Esophagus muscularis mucosa (tissue), 4 donors: ENCODE measurements around the gene SWAP70.

Experiments
- EP300 ChIP-seq: sonication (generic); formaldehyde crosslinking; IDR thresholded peaks from one replicate; pipeline ENCODE4 v1.6.1; 2017; ENCODE audit warnings: antibody characterized with exemption
- POLR2A ChIP-seq: fragments of 450-650 bp; IDR thresholded peaks from one replicate; pipeline ENCODE4 v1.6.1; 2017; ENCODE audit warnings: antibody characterized with exemption, moderate library complexity, mild to moderate bottlenecking, low read depth
- TF ChIP-seq, protein P1 (sequence below), 3 experiments: fragments of 200-600 bp in 2 of 3; fragments of 450-650 bp in 1 of 3; sonication (generic) in 2 of 3; IDR thresholded peaks; one replicate each; pipeline ENCODE4 v1.5.1; 2017 to 2019; ENCODE audit warnings: antibody characterized with exemption in 3 of 3, mild to moderate bottlenecking in 2 of 3, moderate library complexity in 1 of 3

DNA sequence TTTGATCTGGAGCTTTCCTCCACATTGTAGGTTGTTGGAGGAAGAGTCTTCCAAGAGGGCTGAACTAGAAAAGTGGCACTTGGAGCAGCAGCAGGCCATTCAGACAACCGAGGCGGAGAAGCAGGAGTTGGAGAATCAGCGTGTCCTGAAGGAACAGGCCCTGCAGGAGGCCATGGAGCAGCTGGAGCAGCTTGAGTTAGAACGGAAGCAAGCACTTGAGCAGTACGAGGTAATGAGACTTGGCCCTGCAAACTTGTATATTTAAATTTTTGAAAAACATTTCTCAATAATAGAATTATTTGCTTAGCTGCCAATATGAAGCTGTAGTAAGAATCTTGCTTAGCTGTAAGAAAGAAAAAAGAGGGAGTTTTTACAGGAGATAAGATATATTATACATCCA, 84.0 kb downstream of the SWAP70 start:
- TF ChIP-seq POLR2A: no peak
- TF ChIP-seq EP300: no peak
- TF ChIP-seq, protein P1, sequence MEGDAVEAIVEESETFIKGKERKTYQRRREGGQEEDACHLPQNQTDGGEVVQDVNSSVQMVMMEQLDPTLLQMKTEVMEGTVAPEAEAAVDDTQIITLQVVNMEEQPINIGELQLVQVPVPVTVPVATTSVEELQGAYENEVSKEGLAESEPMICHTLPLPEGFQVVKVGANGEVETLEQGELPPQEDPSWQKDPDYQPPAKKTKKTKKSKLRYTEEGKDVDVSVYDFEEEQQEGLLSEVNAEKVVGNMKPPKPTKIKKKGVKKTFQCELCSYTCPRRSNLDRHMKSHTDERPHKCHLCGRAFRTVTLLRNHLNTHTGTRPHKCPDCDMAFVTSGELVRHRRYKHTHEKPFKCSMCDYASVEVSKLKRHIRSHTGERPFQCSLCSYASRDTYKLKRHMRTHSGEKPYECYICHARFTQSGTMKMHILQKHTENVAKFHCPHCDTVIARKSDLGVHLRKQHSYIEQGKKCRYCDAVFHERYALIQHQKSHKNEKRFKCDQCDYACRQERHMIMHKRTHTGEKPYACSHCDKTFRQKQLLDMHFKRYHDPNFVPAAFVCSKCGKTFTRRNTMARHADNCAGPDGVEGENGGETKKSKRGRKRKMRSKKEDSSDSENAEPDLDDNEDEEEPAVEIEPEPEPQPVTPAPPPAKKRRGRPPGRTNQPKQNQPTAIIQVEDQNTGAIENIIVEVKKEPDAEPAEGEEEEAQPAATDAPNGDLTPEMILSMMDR (IDR thresholded peaks at IDR 0.05): peak in 1 of 3 experiments; percentile 1
